A549 treated with ZK216348 at 1 μM for 4 hours (cell line): ENCODE results near the gene TMPRSS7. TPM values are rescaled to one million over a fixed set of nuclear protein-coding genes. Genes with fewer than 3 reads are reported as not detected.

Experiments
- total RNA-seq: library from RNA; stranded (reverse); fragments of 200-300 nt; extraction: Qiagen RNA extraction; gene quantifications from 5 replicates; pipeline ENCODE4 v1.2.3, GENCODE V29; 2022; ENCODE audit warnings: low read depth

Gene TMPRSS7
- total RNA-seq, result 0.06 to 0.11 TPM in 2 of 5 replicates, not detected in the others

GRCh38 chr3:112034436-112034835, at the start of gene TMPRSS7:
Gene TMPRSS7 (plus strand): TSS chr3:112034736. CDS start chr3:112034846, 110 bp downstream.

DNA sequence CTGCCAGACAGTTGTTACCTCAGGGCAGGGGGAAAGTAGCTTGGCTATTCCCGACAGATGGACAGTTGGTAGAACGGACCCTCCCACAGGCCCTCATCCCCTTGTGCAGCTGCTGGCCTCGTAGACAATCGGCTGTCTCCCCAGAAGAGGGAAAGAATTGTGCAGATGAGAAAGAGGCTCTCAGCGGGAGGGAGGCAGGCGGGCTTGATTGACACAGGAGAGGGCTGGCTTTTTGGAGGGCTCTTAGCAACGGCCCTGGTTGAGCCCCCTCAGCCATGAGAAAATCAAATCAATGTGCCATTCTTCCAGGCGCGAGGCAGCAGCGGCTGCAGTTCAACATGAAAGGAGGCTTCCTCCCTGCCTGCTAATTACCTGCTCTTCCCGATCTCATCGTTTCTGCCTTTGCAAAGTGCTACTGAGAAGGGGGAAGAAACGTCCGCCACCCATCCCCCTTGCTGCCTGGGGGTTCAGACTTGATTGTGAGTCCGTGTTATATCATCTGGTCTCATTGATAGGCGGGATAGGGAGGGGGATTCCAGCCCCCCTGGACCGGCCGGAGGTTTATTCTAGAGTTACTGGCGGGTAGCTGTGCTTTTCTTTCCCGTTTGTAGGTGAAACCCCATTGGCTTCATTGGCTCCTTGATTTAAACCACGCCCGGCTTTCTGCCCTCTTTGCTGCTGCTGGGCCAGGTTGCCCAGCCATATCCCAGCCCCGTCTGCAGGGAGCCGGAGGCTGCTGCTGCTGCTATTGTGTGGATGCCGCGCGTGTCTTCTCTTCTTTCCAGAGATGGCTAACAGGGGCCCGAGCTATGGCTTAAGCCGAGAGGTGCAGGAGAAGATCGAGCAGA, 35.7 kb upstream of the TMPRSS7 start, which contains the start of gene TAGLN3:
Gene TAGLN3 (plus strand): TSS at position 287 of the 848 bp plus-strand sequence. CDS start 501 bp downstream, at position 788.

GRCh38 chr3:112086076-112086854, 51.7 kb downstream of the TMPRSS7 start, which contains the start of gene C3orf52:
Gene C3orf52 (plus strand): TSS chr3:112086389. CDS start chr3:112086408, 19 bp downstream.

Other genes starting within 250 kb of the TMPRSS7 start
- gene PHLDB2, start 175.5 kb upstream of the TMPRSS7 start, total RNA-seq, result 12.5 to 28.2 TPM (median 25.4 TPM) in 5 replicates
- gene ABHD10, start 55.7 kb upstream of the TMPRSS7 start, total RNA-seq, result 14.2 to 22.5 TPM (median 20.8 TPM) in 5 replicates
- not detected in 5 replicates for gene TAGLN3, start 35.8 kb upstream of the TMPRSS7 start, total RNA-seq
- gene C3orf52, start 51.7 kb downstream of the TMPRSS7 start, total RNA-seq, result 10.2 to 14.1 TPM (median 12.2 TPM) in 5 replicates
- not detected in 5 replicates for gene GCSAM, start 98.5 kb downstream of the TMPRSS7 start, total RNA-seq